SK-N-MC (cell line): Measurements from ENCODE around the gene CREB3L2.

Source experiments
- EZH2 ChIP-seq: fragments of 200-600 bp; sonication (generic); IDR thresholded peaks from one replicate; pipeline ENCODE4 v1.6.1; 2017; ENCODE audit warnings: antibody characterized with exemption
- POLR2AphosphoS5 ChIP-seq: IDR thresholded peaks from 2 replicates; pipeline ENCODE4 v1.6.1; 2012; ENCODE audit warnings: mild to moderate bottlenecking, low read depth, low read length, borderline replicate concordance

DNA sequence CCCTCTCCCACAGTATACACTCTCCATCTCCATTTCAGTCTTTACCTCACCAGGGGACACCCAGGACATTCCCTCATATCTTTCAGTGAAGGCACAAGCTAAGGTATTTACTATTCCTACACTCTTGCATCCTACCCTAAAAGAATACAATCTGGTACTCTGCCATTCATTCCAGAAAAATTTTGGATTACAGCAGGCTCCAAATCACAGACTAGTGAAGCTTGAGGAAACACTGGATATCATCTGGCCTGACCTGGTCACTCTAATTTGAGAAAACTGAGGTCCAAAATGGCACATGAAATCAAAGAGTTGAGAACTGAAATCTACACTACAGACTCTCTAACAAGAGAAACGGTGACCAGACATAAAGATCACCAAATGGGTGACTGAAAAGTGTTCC, 61.7 kb downstream of the CREB3L2 start:
- TF ChIP-seq POLR2AphosphoS5 (no peak), EZH2 (no peak)
